Measurements from ENCODE around the gene MAFF. TPM values are rescaled to one million over a fixed set of nuclear protein-coding genes. Genes with fewer than 3 reads are reported as not detected.

Gene MAFF
- total RNA-seq, 4 donors from 2014 or later = 68.1 to 110 (median 96.8) TPM

- no peaks in the 10 kb centered on the region for H3K27me3 ChIP-seq
- H3K9me3 ChIP-seq = no peaks in the 10 kb centered on the region
- peaks cover 0 to 57% (median 0%) of the 10 kb centered on the region in 3 donors for H3K36me3 ChIP-seq
- TF ChIP-seq POLR2A (IDR thresholded peaks at IDR 0.05) (no peak), EP300 (IDR thresholded peaks at IDR 0.05) (no peak)
- TF ChIP-seq, protein P1, sequence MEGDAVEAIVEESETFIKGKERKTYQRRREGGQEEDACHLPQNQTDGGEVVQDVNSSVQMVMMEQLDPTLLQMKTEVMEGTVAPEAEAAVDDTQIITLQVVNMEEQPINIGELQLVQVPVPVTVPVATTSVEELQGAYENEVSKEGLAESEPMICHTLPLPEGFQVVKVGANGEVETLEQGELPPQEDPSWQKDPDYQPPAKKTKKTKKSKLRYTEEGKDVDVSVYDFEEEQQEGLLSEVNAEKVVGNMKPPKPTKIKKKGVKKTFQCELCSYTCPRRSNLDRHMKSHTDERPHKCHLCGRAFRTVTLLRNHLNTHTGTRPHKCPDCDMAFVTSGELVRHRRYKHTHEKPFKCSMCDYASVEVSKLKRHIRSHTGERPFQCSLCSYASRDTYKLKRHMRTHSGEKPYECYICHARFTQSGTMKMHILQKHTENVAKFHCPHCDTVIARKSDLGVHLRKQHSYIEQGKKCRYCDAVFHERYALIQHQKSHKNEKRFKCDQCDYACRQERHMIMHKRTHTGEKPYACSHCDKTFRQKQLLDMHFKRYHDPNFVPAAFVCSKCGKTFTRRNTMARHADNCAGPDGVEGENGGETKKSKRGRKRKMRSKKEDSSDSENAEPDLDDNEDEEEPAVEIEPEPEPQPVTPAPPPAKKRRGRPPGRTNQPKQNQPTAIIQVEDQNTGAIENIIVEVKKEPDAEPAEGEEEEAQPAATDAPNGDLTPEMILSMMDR (IDR thresholded peaks at IDR 0.05) = no peak
- no peak for DNase-seq (ENCODE audit: low spot score in 2 of 2)
- H3K4me3 ChIP-seq = no peak overlapping the region
- no peak overlapping the region for H3K27ac ChIP-seq
- H3K4me1 ChIP-seq = no peaks in the 10 kb centered on the region
- 71 to 82% methylated on average over 12 to 13 of the region's 13 CpGs for WGBS, 2 donors
These were observed 37.8 kb upstream of the MAFF start for GRCh38 chr22:38163844-38164550.

DNA sequence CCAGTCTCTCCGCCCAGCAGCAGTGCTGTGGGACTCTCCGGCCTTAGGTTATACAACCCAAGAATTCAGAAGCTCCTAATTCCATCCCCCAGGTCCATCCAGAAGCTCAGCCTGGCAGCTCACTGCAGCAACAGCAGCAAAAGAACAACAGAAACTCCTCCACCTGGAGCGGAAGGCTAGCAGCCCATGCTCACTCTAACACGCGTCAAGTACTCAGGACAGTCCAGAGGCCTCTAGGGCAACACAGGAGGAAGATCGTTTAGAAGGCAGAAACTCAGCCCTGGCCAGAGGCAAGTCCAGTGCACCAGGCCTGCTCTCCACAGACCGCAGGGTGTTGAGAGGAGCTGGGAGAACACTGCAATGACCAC, 37.3 kb upstream of the MAFF start:
- no peaks in the 10 kb centered on the region for H3K27me3 ChIP-seq
- no peak for DNase-seq (ENCODE audit: low spot score in 2 of 2)
- no peak overlapping the region for H3K4me3 ChIP-seq
- peaks cover 0 to 63% (median 0%) of the 10 kb centered on the region in 3 donors for H3K36me3 ChIP-seq
- H3K27ac ChIP-seq = no peak overlapping the region
- no peaks in the 10 kb centered on the region for H3K4me1 ChIP-seq
- WGBS, 2 donors = 76 to 88% methylated on average over 5 to 7 of the region's 7 CpGs
- H3K9me3 ChIP-seq = no peaks in the 10 kb centered on the region
- TF ChIP-seq POLR2A (IDR thresholded peaks at IDR 0.05) (no peak), EP300 (IDR thresholded peaks at IDR 0.05) (no peak)
- TF ChIP-seq, protein P1 (IDR thresholded peaks at IDR 0.05) = no peak

DNA sequence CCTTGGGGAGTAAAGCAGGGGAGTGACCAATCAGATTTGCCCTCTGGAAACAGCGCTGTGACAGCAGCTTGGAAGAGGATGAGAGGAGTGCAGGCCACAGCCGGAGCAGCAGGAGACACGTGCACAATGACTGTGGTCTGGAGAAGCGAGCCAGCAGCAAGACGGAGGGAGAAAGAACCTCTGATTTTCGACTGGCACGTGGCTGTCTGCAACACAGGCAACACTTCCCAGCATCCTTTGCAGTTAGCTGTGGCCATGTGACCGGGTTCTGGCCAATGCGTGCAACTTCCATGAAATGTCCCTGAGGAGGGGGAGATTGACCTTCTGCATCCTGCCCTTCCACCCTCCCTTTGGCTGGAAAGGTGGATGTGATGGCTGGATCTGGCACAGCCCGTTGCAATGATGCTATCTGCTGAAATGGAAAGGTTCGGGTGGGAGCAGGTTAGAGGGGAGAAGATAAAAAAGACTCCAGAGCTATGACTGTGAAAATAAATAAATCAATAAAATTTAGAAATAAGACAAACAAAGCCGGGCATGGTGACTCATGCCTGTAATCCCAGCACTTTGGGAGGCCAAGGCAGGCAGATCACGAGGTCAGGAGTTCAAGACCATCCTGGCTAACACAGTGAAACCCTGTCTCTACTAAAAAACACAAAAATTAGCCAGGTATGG, 35.7 kb upstream of the MAFF start:
- Histone ChIP-seq H3K9me3 (no peaks in the 10 kb centered on the region), H3K36me3 (peaks cover 0 to 63% (median 0%) of the 10 kb centered on the region in 3 donors), H3K27me3 (no peaks in the 10 kb centered on the region), H3K4me3 (no peak overlapping the region), H3K27ac (no peak overlapping the region), H3K4me1 (no peaks in the 10 kb centered on the region)
- no peak for TF ChIP-seq EP300 (IDR thresholded peaks at IDR 0.05)
- 90 to 91% methylated on average over 13 of the region's 13 CpGs for WGBS, 2 donors
- no peak for DNase-seq (ENCODE audit: low spot score in 2 of 2)

DNA sequence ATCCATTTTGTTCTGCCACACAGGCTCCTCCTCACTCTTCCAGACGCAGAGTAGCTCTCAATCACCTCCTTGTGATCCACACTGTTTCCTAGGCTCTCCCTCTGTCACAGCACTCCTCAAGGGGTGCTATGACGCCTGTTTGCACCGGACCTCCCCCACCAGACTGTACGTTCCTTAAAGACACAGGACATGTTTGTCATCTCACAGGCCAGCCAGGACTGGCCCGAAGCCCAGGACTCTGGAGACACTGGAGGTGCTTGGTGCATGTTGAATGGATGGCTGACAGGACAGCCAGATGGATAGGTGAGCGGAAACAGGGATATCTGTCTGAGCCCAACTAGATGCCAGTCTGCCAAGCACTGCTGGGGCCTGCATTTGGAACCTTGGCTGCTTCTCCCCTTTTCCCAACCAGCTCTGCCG, 33.8 kb upstream of the MAFF start:
- Histone ChIP-seq H3K27me3 (no peaks in the 10 kb centered on the region), H3K36me3 (peaks cover 0 to 59% (median 0%) of the 10 kb centered on the region in 3 donors), H3K4me3 (no peak overlapping the region), H3K9me3 (no peaks in the 10 kb centered on the region), H3K4me1 (peaks cover 0 to 12% (median 3%) of the 10 kb centered on the region in 4 donors), H3K27ac (no peak overlapping the region)
- no peak for DNase-seq (ENCODE audit: low spot score in 2 of 2)
- 50 to 62% methylated on average over 7 of the region's 7 CpGs for WGBS, 2 donors
- TF ChIP-seq EP300 (IDR thresholded peaks at IDR 0.05) (no peak), POLR2A (IDR thresholded peaks at IDR 0.05) (no peak)
- TF ChIP-seq, protein P1 (IDR thresholded peaks at IDR 0.05) = no peak

DNA sequence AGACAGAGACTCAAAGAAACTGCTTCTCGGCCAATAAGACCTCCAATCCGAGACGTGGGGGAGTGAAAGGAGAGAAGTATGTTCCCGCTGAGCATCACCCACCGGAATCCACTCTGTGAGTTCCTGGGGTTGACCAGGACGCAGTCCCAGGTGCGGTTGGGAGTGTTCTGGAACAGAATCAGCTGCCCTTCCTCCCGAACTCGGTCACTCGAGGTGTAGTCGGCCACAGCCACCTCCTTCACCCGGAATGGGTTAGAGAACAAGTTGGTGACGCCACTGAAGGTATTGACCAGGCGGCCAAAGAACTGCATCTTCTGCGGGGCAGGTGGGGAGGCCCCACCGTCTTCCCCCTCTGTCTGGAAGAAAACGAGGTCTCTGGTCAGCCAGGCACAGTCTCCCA, 32.7 kb upstream of the MAFF start:
- no peak overlapping the region for H3K27ac ChIP-seq
- H3K4me1 ChIP-seq = peaks cover 0 to 17% (median 3%) of the 10 kb centered on the region in 4 donors
- H3K4me3 ChIP-seq = no peak overlapping the region
- 92 to 94% methylated on average over 16 to 17 of the region's 17 CpGs for WGBS, 2 donors
- peaks cover 0 to 52% (median 0%) of the 10 kb centered on the region in 3 donors for H3K36me3 ChIP-seq
- DNase-seq (ENCODE audit: low spot score in 2 of 2) = no peak
- H3K9me3 ChIP-seq = no peaks in the 10 kb centered on the region
- TF ChIP-seq, protein P1 (IDR thresholded peaks at IDR 0.05) = no peak
- TF ChIP-seq EP300 (IDR thresholded peaks at IDR 0.05) = no peak
- no peak for TF ChIP-seq POLR2A (IDR thresholded peaks at IDR 0.05)
- no peaks in the 10 kb centered on the region for H3K27me3 ChIP-seq
